LNCaP clone FGC (cell line): ENCODE data around the gene UBA5.
A peak's percentile ranks its signal among the peaks of the same experiment; 100 is the strongest.

ENCODE experiments used
- DNase-seq: peaks from one replicate; pipeline ENCODE4 v3.0.0-alpha.2; 2011; ENCODE audit warnings: low read depth
- H3K4me3 ChIP-seq: 2 replicates; pipeline ENCODE4 v1.5.1; 2011; ENCODE audit warnings: mild to moderate bottlenecking, low read depth, low read length, control low read depth
- TF ChIP-seq, protein P1 (sequence below): IDR thresholded peaks from 2 replicates; pipeline ENCODE4 v1.5.1; 2012; ENCODE audit warnings: mild to moderate bottlenecking; ENCODE audit not compliant: control insufficient read depth, insufficient read depth; ENCODE audit errors: extremely low read depth

UBA5 gene

GRCh38 chr3:132695422-132695821, 35.3 kb downstream of the UBA5 start:
- DNase-seq, result no peak

GRCh38 chr3:132703733-132704132, 43.6 kb downstream of the UBA5 start:
- no peak for DNase-seq
- TF ChIP-seq, protein P1, sequence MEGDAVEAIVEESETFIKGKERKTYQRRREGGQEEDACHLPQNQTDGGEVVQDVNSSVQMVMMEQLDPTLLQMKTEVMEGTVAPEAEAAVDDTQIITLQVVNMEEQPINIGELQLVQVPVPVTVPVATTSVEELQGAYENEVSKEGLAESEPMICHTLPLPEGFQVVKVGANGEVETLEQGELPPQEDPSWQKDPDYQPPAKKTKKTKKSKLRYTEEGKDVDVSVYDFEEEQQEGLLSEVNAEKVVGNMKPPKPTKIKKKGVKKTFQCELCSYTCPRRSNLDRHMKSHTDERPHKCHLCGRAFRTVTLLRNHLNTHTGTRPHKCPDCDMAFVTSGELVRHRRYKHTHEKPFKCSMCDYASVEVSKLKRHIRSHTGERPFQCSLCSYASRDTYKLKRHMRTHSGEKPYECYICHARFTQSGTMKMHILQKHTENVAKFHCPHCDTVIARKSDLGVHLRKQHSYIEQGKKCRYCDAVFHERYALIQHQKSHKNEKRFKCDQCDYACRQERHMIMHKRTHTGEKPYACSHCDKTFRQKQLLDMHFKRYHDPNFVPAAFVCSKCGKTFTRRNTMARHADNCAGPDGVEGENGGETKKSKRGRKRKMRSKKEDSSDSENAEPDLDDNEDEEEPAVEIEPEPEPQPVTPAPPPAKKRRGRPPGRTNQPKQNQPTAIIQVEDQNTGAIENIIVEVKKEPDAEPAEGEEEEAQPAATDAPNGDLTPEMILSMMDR, result no peak
- H3K4me3 ChIP-seq, result no peak overlapping the region

More at GRCh38 chr3:132695422-132695821, 35.3 kb downstream of the UBA5 start:
- no peak overlapping the region for H3K4me3 ChIP-seq
- TF ChIP-seq, protein P1, result no peak

GRCh38 chr3:132709761-132710160, 49.6 kb downstream of the UBA5 start:
- DNase-seq, result no peak
- TF ChIP-seq, protein P1, result no peak
- H3K4me3 ChIP-seq, result no peak overlapping the region

- DNase-seq, result no peak
- TF ChIP-seq, protein P1, result no peak
- no peak overlapping the region for H3K4me3 ChIP-seq
Observed at GRCh38 chr3:132710311-132710710, 50.2 kb downstream of the UBA5 start.

GRCh38 chr3:132713977-132714727, 54.0 kb downstream of the UBA5 start:
- H3K4me3 ChIP-seq, result no peak overlapping the region
- TF ChIP-seq, protein P1, result no peak
- DNase-seq, result peak; percentile 44

GRCh38 chr3:132716372-132716771, 56.2 kb downstream of the UBA5 start:
- no peak for DNase-seq
- H3K4me3 ChIP-seq, result no peak overlapping the region
- TF ChIP-seq, protein P1, result no peak

DNA sequence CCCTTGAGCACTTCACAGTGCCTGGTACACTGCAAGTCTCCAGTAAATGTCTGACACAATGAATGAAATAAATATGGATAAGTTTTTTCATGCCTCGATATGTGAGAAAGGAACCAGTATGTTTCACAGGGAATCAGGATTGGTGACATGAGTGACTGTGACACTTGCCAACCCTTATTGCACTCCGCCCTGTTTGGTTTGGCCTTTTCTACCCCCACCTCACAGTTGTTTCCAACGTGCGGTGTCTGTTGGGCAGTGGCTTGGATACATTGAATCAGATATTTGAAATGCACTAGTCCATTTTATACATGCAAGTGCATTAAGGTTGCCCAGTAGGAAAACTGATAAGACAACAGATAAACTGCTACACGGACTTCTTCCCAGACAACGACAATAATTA, 60.1 kb downstream of the UBA5 start:
- no peak overlapping the region for H3K4me3 ChIP-seq
- TF ChIP-seq, protein P1, result no peak
- no peak for DNase-seq
